Ovary (tissue), 9 donors: Measurements from ENCODE around the gene ANK2. TPM values are rescaled to one million over a fixed set of nuclear protein-coding genes. Genes with fewer than 3 reads are reported as not detected.

Experiments used
- DNase-seq, 5 donors: peaks; one replicate each; pipeline ENCODE4 v3.0.0-alpha.2; 2019 to 2020
- H3K27ac ChIP-seq, 2 donors: fragments of 200-600 bp; one replicate each; pipeline versions ENCODE4 v1.5.1 to v1.8.0; 2019 to 2022
- H3K27me3 ChIP-seq: fragments of 200-600 bp; one replicate; pipeline ENCODE4 v1.8.0; 2022
- H3K36me3 ChIP-seq: fragments of 200-600 bp; sonication (generic); one replicate; pipeline ENCODE4 v1.5.1; 2019
- H3K4me1 ChIP-seq: one replicate; pipeline ENCODE4 v1.8.1; 2013; ENCODE audit warnings: mild to moderate bottlenecking, moderate library complexity; ENCODE audit not compliant: insufficient read depth
- H3K4me3 ChIP-seq: fragments of 200-600 bp; sonication (generic); one replicate; pipeline ENCODE4 v1.5.1; 2017
- H3K9me3 ChIP-seq, 2 donors: fragments of 200-600 bp in 1 of 2; sonication (generic) in 1 of 2; one replicate each; pipeline versions ENCODE4 v1.5.1 to v1.8.1; 2013 to 2019; ENCODE audit warnings: mild to moderate bottlenecking in 1 of 2, moderate library complexity in 1 of 2
- CTCF ChIP-seq, 3 donors: fragments of 450-650 bp in 2 of 3; fragments of 200-600 bp in 1 of 3; IDR thresholded peaks; one replicate each; pipeline versions ENCODE4 v1.5.1 to v1.8.0; 2016 to 2022; ENCODE audit warnings: antibody characterized with exemption in 3 of 3, mild to moderate bottlenecking in 1 of 3
- EP300 ChIP-seq: sonication (generic); formaldehyde crosslinking; IDR thresholded peaks from one replicate; pipeline ENCODE4 v1.6.1; 2017; ENCODE audit warnings: antibody characterized with exemption
- POLR2A ChIP-seq: fragments of 450-650 bp; IDR thresholded peaks from one replicate; pipeline ENCODE4 v1.6.1; 2017; ENCODE audit warnings: antibody characterized with exemption, mild to moderate bottlenecking, moderate library complexity
- WGBS, 3 donors: extraction: QIAGEN DNeasy Blood & Tissue Kit in 1 of 3; methylation state at CpG; one replicate each; pipeline versions ENCODE4 v1.1.5 to v1.1.7; 2013 to 2017; 5-methylcytosine and 5-hydroxymethylcytosine counted together
- intact Hi-C, 4 donors: fragments of 100-400 bp; cut with DNase I; formaldehyde crosslinking; loops; one replicate each; pipeline versions ENCODE4 v1.11.0 to v1.15.1; 2022 to 2023
- polyA plus RNA-seq, 2 donors: library from polyadenylated mRNA; stranded (reverse); fragments of 200-250 nt in 1 of 2; fragments of 350-450 nt in 1 of 2; fragmentation: Illumina TruSeq in 1 of 2; extraction: RNeasy Lipid Tissue Mini Kit (QIAGEN cat#74804) in 1 of 2; gene quantifications; one replicate each; pipeline ENCODE4 v1.2.3, GENCODE V29; 2013 to 2014
- total RNA-seq, 7 donors: library from RNA; depleted of rRNA in 2 of 7; stranded (reverse); fragments of >200 nt in 2 of 7; fragmentation: NEBNext Ultra II Directional in 3 of 7; extraction: Animal tissue kit (Norgen Biotek cat#: 25700) in 3 of 7; gene quantifications; one replicate each; pipeline versions ENCODE4 v1.1.0 to v1.2.4, GENCODE V29; 2016 to 2023
- donor health status: DM: no; HTN: no; CAD: no; lungs with moderate emphysema.
- donor health status: DM: no; HTN: no; CAD: no.
- donor health status: Bipolar disorder and iron deficiency.
- donor health status: DM: yes; HTN: yes; CAD: no.
- donor health status: DM: no; HTN: no; CAD: no.
- donor health status: DM: yes; HTN: yes; CAD: no.

ANK2 gene
- total and polyA plus RNA-seq, 9 donors = 26.4 to 120 (median 66.9) TPM

GRCh38 chr4:113272523-113272922, 223.1 kb downstream of the ANK2 start:
- Histone ChIP-seq H3K27ac (no peak overlapping the region), H3K9me3 (no peaks in the 10 kb centered on the region), H3K4me1 (no peaks in the 10 kb centered on the region), H3K36me3 (no peaks in the 10 kb centered on the region), H3K4me3 (no peak overlapping the region), H3K27me3 (no peaks in the 10 kb centered on the region)
- TF ChIP-seq CTCF (IDR thresholded peaks at IDR 0.05) = no peak
- TF ChIP-seq POLR2A = no peak
- no peak for TF ChIP-seq EP300
- intact Hi-C loops = no loop called here
- DNase-seq = no peak

- Histone ChIP-seq H3K27ac (no peak overlapping the region), H3K4me3 (no peak overlapping the region), H3K27me3 (no peaks in the 10 kb centered on the region), H3K36me3 (no peaks in the 10 kb centered on the region), H3K4me1 (no peaks in the 10 kb centered on the region), H3K9me3 (no peaks in the 10 kb centered on the region)
- no peak for DNase-seq
- intact Hi-C loops = no loop called here
- no peak for TF ChIP-seq CTCF (IDR thresholded peaks at IDR 0.05)
- TF ChIP-seq POLR2A = no peak
- no peak for TF ChIP-seq EP300
Measured at GRCh38 chr4:113273721-113274220, 224.3 kb downstream of the ANK2 start.

GRCh38 chr4:113276464-113277170, 227.2 kb downstream of the ANK2 start:
- TF ChIP-seq EP300 (no peak), POLR2A (no peak), CTCF (IDR thresholded peaks at IDR 0.05) (no peak)
- Histone ChIP-seq H3K36me3 (no peaks in the 10 kb centered on the region), H3K9me3 (no peaks in the 10 kb centered on the region), H3K27ac (no peak overlapping the region), H3K4me3 (no peak overlapping the region), H3K4me1 (no peaks in the 10 kb centered on the region), H3K27me3 (no peaks in the 10 kb centered on the region)
- 44 to 51% (median 47%) methylated on average over 7 of the region's 7 CpGs for WGBS, 3 donors
- intact Hi-C loops = no loop called here
- no peak for DNase-seq

GRCh38 chr4:113278324-113278934, 229.0 kb downstream of the ANK2 start:
- Histone ChIP-seq H3K27ac (no peak overlapping the region), H3K9me3 (no peaks in the 10 kb centered on the region), H3K4me1 (no peaks in the 10 kb centered on the region), H3K27me3 (no peaks in the 10 kb centered on the region), H3K4me3 (no peak overlapping the region), H3K36me3 (no peaks in the 10 kb centered on the region)
- peak; percentile 39 to 74 (median 54) for DNase-seq
- WGBS, 3 donors = 73% methylated on average over 8 of the region's 8 CpGs
- intact Hi-C loops = no loop called here
- TF ChIP-seq CTCF (IDR thresholded peaks at IDR 0.05) (peak; percentile 36 to 48 (median 47)), EP300 (no peak)
